ENCODE results near the gene SEPSECS. TPM values are rescaled to one million over a fixed set of nuclear protein-coding genes. Genes with fewer than 3 reads are reported as not detected.

The SEPSECS gene
- total RNA-seq = 10 to 100 TPM in 2 of 4 donors, 1 to 10 TPM in 2; 6.6 to 19.2 (median 9.0) TPM

DNA sequence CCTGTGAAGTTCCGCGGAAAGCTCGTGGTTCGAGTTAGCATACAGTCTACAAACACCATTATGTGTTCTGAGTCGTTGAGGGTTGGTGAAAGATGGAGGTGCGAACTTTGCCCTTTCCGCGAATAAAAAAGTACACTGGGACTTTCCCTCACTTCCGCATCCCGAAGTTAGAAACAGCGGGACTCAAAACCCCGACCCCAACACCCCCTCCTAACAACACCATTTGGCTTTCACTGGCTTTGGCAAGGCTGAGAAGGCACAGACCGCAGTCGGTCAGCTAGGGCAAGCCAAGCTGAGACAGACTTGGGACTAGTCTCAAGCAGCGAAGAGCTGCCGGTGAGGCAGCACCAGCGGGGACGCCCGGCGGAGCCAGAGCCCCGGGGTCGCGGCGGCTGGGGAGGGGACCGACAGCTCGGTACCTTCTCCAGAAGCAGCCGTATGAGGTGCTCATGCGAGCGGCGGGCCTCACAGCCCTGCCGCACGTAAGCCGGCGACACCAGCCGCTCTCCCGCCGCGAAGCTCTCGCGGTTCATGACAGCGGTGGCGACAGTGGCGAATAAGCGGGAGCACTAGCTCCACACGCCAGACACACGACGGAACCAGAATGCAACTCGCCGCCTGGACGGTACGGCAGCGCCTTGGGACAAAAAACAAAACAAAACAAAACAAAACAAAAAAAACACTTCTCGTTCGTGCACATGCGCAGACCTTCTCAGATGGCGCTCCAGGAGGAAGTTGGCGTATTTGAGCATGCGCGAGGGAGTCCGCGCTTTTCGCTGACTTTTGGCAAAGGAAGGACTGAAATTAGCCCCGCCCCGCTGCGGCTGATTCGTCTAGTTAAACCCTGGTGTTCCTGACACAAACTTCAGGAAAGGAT is at the start of gene SEPSECS:
TSS of gene SEPSECS (minus strand) at position 613 of the 877 bp plus-strand sequence. CDS start at position 533, 80 bp downstream.
- DNase-seq (ENCODE audit: low spot score in 2 of 2) = peak; percentile 93
- H3K4me3 ChIP-seq = peak within 1 kb of the TSS; percentile 66 to 94 (median 81)
- peaks cover 0 to 35% (median 8%) of the 10 kb centered on the region in 4 donors for H3K4me1 ChIP-seq
- H3K27ac ChIP-seq = peak within 1 kb of the TSS; percentile 71 to 98 (median 96)
- no peaks in the 10 kb centered on the region for H3K36me3 ChIP-seq
- TF ChIP-seq, protein P1, sequence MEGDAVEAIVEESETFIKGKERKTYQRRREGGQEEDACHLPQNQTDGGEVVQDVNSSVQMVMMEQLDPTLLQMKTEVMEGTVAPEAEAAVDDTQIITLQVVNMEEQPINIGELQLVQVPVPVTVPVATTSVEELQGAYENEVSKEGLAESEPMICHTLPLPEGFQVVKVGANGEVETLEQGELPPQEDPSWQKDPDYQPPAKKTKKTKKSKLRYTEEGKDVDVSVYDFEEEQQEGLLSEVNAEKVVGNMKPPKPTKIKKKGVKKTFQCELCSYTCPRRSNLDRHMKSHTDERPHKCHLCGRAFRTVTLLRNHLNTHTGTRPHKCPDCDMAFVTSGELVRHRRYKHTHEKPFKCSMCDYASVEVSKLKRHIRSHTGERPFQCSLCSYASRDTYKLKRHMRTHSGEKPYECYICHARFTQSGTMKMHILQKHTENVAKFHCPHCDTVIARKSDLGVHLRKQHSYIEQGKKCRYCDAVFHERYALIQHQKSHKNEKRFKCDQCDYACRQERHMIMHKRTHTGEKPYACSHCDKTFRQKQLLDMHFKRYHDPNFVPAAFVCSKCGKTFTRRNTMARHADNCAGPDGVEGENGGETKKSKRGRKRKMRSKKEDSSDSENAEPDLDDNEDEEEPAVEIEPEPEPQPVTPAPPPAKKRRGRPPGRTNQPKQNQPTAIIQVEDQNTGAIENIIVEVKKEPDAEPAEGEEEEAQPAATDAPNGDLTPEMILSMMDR (IDR thresholded peaks at IDR 0.05) = peak in 1 of 5 experiments; percentile 21
- TF ChIP-seq POLR2A (IDR thresholded peaks at IDR 0.05) (peak in 1 of 2 donors; percentile 81), EP300 (IDR thresholded peaks at IDR 0.05) (peak; percentile 79 to 93)
- H3K9me3 ChIP-seq = no peaks in the 10 kb centered on the region
- 1 to 3% methylated on average over 50 to 66 of the region's 66 CpGs for WGBS, 2 donors
- no peaks in the 10 kb centered on the region for H3K27me3 ChIP-seq

DNA sequence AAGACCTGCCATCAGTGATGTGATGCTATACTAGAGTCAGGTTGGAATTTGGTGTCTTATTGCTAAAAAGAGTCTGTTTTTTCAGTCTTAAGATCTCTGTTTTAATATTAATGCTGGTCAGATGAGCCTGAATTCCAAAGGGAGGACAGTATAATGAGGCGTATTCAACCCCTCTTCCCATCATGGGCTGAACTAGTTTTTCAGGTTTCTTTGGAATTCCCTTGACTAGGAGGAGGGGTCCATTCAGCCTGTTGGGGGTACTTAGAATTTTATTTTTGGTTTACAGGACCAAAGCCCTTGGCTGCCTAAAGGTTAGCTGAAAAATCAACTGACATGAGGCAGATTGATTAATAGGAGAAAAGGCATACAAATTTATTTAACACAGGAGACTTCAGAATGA is 49.5 kb upstream of the SEPSECS start:
- 54 to 70% methylated on average over 1 of the region's 1 CpG for WGBS, 2 donors
- Histone ChIP-seq H3K4me1 (no peaks in the 10 kb centered on the region), H3K4me3 (no peak overlapping the region), H3K36me3 (no peaks in the 10 kb centered on the region), H3K27me3 (no peaks in the 10 kb centered on the region), H3K9me3 (peaks cover 0 to 34% (median 8%) of the 10 kb centered on the region in 4 donors), H3K27ac (no peak overlapping the region)
- TF ChIP-seq, protein P1 (IDR thresholded peaks at IDR 0.05) = no peak
- no peak for TF ChIP-seq EP300 (IDR thresholded peaks at IDR 0.05)
- no peak for DNase-seq (ENCODE audit: low spot score in 2 of 2)

DNA sequence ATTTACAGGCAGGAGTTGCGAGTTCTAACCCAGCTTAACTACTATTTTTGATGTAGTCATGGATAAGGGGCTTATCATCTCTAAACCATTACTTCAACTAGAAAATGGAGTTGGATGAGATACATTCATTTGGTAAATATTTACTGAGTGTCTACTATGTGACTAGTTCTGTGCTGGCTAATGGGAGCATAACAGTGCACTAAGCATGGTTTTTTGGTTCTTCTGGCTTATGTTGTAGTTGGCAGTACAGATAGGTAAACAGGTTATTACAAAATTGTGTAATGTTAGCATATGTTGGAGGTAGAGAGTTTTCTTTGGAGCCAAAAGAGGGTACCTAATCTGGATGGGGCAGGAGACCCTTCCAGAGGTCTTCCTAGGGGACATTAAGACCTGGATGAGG is 47.7 kb upstream of the SEPSECS start:
- Histone ChIP-seq H3K27me3 (no peaks in the 10 kb centered on the region), H3K4me1 (no peaks in the 10 kb centered on the region), H3K9me3 (peaks cover 0 to 20% (median 8%) of the 10 kb centered on the region in 4 donors), H3K27ac (no peak overlapping the region), H3K36me3 (no peaks in the 10 kb centered on the region), H3K4me3 (no peak overlapping the region)
- no peak for DNase-seq (ENCODE audit: low spot score in 2 of 2)
- TF ChIP-seq EP300 (IDR thresholded peaks at IDR 0.05) = no peak
- TF ChIP-seq POLR2A (IDR thresholded peaks at IDR 0.05) = no peak
- TF ChIP-seq, protein P1 (IDR thresholded peaks at IDR 0.05) = no peak
- 88 to 100% methylated on average over 1 of the region's 1 CpG for WGBS, 2 donors

DNA sequence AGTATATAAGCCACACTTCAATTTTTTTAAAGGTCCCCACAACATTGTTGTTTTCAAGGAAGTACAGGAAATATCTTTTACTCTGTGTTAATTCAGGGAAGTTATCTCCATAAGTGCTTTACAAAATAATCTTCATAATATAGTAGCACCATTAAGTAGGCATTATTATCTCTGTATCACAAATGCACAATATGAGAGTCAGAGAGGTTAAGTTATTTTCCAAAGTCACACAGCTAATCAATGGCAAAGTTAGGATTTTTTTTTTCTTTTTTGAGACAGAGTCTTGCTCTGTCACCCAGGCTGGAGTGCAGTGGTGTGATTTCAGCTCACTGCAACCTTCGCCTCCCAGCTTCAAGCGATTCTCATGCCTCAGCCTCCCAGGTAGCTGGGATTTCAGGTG is 38.5 kb upstream of the SEPSECS start:
- no peaks in the 10 kb centered on the region for H3K9me3 ChIP-seq
- peaks cover 0 to 28% (median 0%) of the 10 kb centered on the region in 3 donors for H3K36me3 ChIP-seq
- WGBS, 2 donors = 96 to 100% methylated on average over 2 of the region's 2 CpGs
- H3K4me3 ChIP-seq = no peak overlapping the region
- TF ChIP-seq POLR2A (IDR thresholded peaks at IDR 0.05) (no peak), EP300 (IDR thresholded peaks at IDR 0.05) (no peak)
- TF ChIP-seq, protein P1 (IDR thresholded peaks at IDR 0.05) = no peak
- no peaks in the 10 kb centered on the region for H3K27me3 ChIP-seq
- H3K4me1 ChIP-seq = no peaks in the 10 kb centered on the region
- H3K27ac ChIP-seq = no peak overlapping the region
- DNase-seq (ENCODE audit: low spot score in 2 of 2) = no peak

DNA sequence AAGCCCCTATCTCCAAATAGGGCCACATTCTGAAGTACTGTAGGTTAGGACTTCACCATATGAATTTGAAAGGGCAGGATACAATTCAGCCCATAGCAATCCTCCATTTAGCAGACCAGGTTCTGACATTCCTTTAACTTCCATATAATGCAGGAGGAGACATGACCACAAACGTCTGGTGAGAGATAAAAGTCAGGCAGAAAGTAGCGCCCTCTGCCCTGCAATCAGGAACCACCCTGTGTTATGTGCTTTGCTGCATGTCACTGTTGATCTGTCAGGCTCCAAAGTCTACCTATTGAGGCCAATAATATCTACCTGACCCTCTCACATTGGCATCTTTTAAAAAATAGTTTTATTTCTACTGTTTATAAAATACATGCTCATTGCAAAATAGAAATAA is 30.2 kb upstream of the SEPSECS start:
- Histone ChIP-seq H3K27me3 (no peaks in the 10 kb centered on the region), H3K9me3 (no peaks in the 10 kb centered on the region), H3K4me1 (no peaks in the 10 kb centered on the region), H3K4me3 (no peak overlapping the region), H3K36me3 (no peaks in the 10 kb centered on the region), H3K27ac (no peak overlapping the region)
- 55 to 60% methylated on average over 2 of the region's 2 CpGs for WGBS, 2 donors
- TF ChIP-seq, protein P1 (IDR thresholded peaks at IDR 0.05) = no peak
- DNase-seq (ENCODE audit: low spot score in 2 of 2) = no peak

All from tibial nerve (tissue), 4 donors.